Keratinocyte (primary cell): Measurements from ENCODE around the gene TRIM73. TPM values are rescaled to one million over a fixed set of nuclear protein-coding genes. Genes with fewer than 3 reads are reported as not detected.
"Not testable (repeated sequence)": the region's sequence is repeated elsewhere in the genome, so short reads cannot be mapped to it uniquely, and the experiment has no call there.

Experiments
- DNase-seq: peaks from one replicate; pipeline ENCODE4 v3.0.0-alpha.2; 2011; ENCODE audit warnings: low read depth, missing footprints, low spot score
- FAIRE-seq: peaks from 2 replicates; lab custom pipeline; 2011; peaks lifted over from hg19 to GRCh38; lab: Jason Lieb, UNC
- H2AFZ ChIP-seq: 2 replicates; pipeline ENCODE4 v1.6.0; 2012; ENCODE audit warnings: low read length, control low read depth, inconsistent platforms; ENCODE audit not compliant: control insufficient read depth
- H3K27ac ChIP-seq: 2 replicates; pipeline ENCODE4 v1.5.1; 2011; ENCODE audit warnings: low read length; ENCODE audit not compliant: control insufficient read depth, insufficient read depth
- H3K27me3 ChIP-seq: 3 replicates; pipeline ENCODE4 v1.6.0; 2011; ENCODE audit warnings: low read length; ENCODE audit not compliant: control insufficient read depth, insufficient read depth; ENCODE audit errors: extremely low read depth
- H3K36me3 ChIP-seq, 2 experiments: 2 replicates in 1 of 2; 3 replicates in 1 of 2; pipeline ENCODE4 v1.5.1; 2011; ENCODE audit warnings: low read length in 2 of 2, mild to moderate bottlenecking in 1 of 2; ENCODE audit not compliant: control insufficient read depth in 2 of 2, insufficient read depth in 2 of 2; ENCODE audit errors: extremely low read depth in 1 of 2
- H3K4me1 ChIP-seq: 3 replicates; pipeline ENCODE4 v1.5.1; 2011; ENCODE audit warnings: low read length; ENCODE audit not compliant: control insufficient read depth, insufficient read depth; ENCODE audit errors: extremely low read depth
- H3K4me2 ChIP-seq: 3 replicates; pipeline ENCODE4 v1.6.0; 2011; ENCODE audit warnings: low read depth, low read length; ENCODE audit not compliant: control insufficient read depth, insufficient read depth; ENCODE audit errors: extremely low read depth
- H3K4me3 ChIP-seq, 3 experiments: fragments of 200-600 bp in 1 of 3; sonication (generic) in 1 of 3; 2 replicates in 2 of 3; 3 replicates in 1 of 3; pipeline ENCODE4 v1.5.1; 2011 to 2016; ENCODE audit warnings: low read length in 3 of 3, mild to moderate bottlenecking in 3 of 3, control low read depth in 2 of 3, inconsistent platforms in 1 of 3, low read depth in 1 of 3, mixed read lengths in 1 of 3, mixed run types in 1 of 3, moderate library complexity in 1 of 3; ENCODE audit not compliant: control insufficient read depth in 2 of 3, insufficient read depth in 2 of 3; ENCODE audit errors: extremely low read depth in 1 of 3
- H3K79me2 ChIP-seq: 2 replicates; pipeline ENCODE4 v1.6.0; 2012; ENCODE audit warnings: low read length; ENCODE audit not compliant: control insufficient read depth, insufficient read depth
- H3K9ac ChIP-seq: 3 replicates; pipeline ENCODE4 v1.6.0; 2011; ENCODE audit warnings: low read length; ENCODE audit not compliant: control insufficient read depth, insufficient read depth; ENCODE audit errors: extremely low read depth
- H3K9me1 ChIP-seq: 3 replicates; pipeline ENCODE4 v1.6.0; 2011; ENCODE audit warnings: low read length; ENCODE audit not compliant: control insufficient read depth, insufficient read depth; ENCODE audit errors: extremely low read depth
- H3K9me3 ChIP-seq: 2 replicates; pipeline ENCODE4 v1.5.1; 2012; ENCODE audit warnings: low read depth, low read length; ENCODE audit not compliant: control insufficient read depth
- H4K20me1 ChIP-seq: 3 replicates; pipeline ENCODE4 v1.6.0; 2011; ENCODE audit warnings: low read length; ENCODE audit not compliant: control insufficient read depth, insufficient read depth; ENCODE audit errors: extremely low read depth
- dilution Hi-C: fragments of 300-500 bp; cut with MboI; formaldehyde crosslinking; loops from one replicate; pipeline ENCODE4 v1.7.0; 2020; ENCODE audit warnings: low sequenced_read_pairs; ENCODE audit not compliant: extremely low pct_ligation_motif_present
- polyA plus RNA-seq, 5 experiments: library from polyadenylated mRNA; depleted of rRNA in 3 of 5; stranded (reverse) in 3 of 5; stranded (forward) in 1 of 5; unstranded in 1 of 5; fragments of >200 nt; gene quantifications; 1 replicate in 1 of 5; 2 replicates in 3 of 5; 3 replicates in 1 of 5; pipeline versions ENCODE4 v1.2.1 to v1.2.3, GENCODE V29; 2011 to 2012; ENCODE audit warnings: missing spikeins in 2 of 5, low read depth in 1 of 5, low replicate concordance in 1 of 5

TRIM73 gene
- polyA plus RNA-seq, 1 donor (not counting 4 experiments of a cell fraction or from before 2014, with no cell fraction given): 0.21 TPM

DNA sequence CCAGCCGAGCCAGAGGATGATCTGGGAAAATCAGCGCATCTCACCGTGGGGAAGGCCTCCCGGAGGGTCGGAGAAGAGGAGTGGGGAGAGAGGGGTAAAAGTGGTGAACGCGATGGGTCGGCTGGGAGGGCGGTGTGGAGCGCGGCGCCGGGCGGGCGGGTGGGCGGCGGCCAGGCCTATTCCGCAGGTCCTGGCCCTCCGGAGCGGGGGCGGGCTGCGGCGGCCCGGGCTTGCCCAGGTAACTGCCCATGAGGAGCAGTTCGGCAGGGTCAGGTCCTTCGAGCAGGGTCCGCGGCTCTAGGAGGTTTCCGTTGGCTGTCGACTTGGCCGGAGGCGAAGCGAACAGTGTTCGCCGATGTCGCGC is 46.7 kb downstream of the TRIM73 start:
- H4K20me1 ChIP-seq, H3K27me3 ChIP-seq, H3K36me3 ChIP-seq, H3K4me1 ChIP-seq, FAIRE-seq, H3K9me3 ChIP-seq, H2AFZ ChIP-seq, H3K27ac ChIP-seq, DNase-seq, H3K79me2 ChIP-seq, dilution Hi-C loops, H3K4me2 ChIP-seq, H3K9me1 ChIP-seq: not testable (repeated sequence)
- Histone ChIP-seq H3K9ac (peak overlapping the region; percentile 33), H3K4me3 (peak overlapping the region in 2 of 3 experiments; percentile 33 to 49)

GRCh38 chr7:75442465-75443111 is 47.2 kb downstream of the TRIM73 start:
- H3K79me2 ChIP-seq, H2AFZ ChIP-seq, H3K27me3 ChIP-seq, H3K36me3 ChIP-seq, H3K9me3 ChIP-seq, DNase-seq, H4K20me1 ChIP-seq, FAIRE-seq, dilution Hi-C loops, H3K4me1 ChIP-seq, H3K9me1 ChIP-seq: not testable (repeated sequence)
- Histone ChIP-seq H3K9ac (peak overlapping the region; percentile 77), H3K27ac (peak overlapping the region; percentile 63), H3K4me2 (peak overlapping the region; percentile 16), H3K4me3 (peak overlapping the region; percentile 42 to 57 (median 49))

DNA sequence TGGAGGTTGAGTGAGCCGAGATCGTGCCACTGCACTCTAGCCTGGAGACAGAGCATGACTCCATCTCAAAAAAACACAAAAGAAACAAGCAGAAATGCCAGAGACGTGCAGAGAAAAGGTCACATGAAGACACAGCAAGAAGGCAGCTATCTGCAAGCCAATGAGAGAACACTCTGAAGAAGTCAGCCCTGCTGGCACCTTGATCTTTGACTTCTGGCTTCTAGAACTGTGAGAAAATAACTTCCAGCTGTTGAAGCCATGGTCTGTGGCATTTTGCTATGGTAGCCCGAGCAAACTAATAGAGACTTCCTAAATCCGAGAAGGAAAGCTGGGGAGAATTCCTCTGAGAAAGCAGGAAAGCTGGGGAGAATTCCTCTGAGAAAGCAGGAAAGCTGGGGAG is 54.5 kb downstream of the TRIM73 start:
- H4K20me1 ChIP-seq, H3K4me2 ChIP-seq, H3K4me3 ChIP-seq, H2AFZ ChIP-seq, H3K27me3 ChIP-seq, DNase-seq, H3K9me3 ChIP-seq, H3K79me2 ChIP-seq, FAIRE-seq, H3K4me1 ChIP-seq, dilution Hi-C loops, H3K9ac ChIP-seq, H3K36me3 ChIP-seq, H3K27ac ChIP-seq, H3K9me1 ChIP-seq: not testable (repeated sequence)
